B cell (primary cell): ENCODE measurements around the gene MBTPS1. TPM values are rescaled to one million over a fixed set of nuclear protein-coding genes. Genes with fewer than 3 reads are reported as not detected.
A peak's percentile ranks its signal among the peaks of the same experiment; 100 is the strongest.

Source experiments
- ATAC-seq: fragments of 200-7000 bp; cut with Tn5 transposase; one replicate; pipeline ENCODE4 v1.10.0; 2021; ENCODE audit warnings: low read depth, mild to moderate bottlenecking, moderate number of reproducible peaks, moderate library complexity
- CTCF ChIA-PET: fragments of 350-600 bp; sonication (Branson Sonifier 250); formaldehyde crosslinking; loops from one replicate; lab custom pipeline; 2021; ENCODE audit warnings: antibody characterized with exemption, inconsistent platforms; lab: Charles Lee
- POLR2A ChIA-PET: fragments of 350-600 bp; sonication (Branson Sonifier 250); formaldehyde crosslinking; loops from one replicate; lab custom pipeline; 2021; ENCODE audit warnings: antibody characterized with exemption; lab: Charles Lee
- DNase-seq: peaks from one replicate; pipeline ENCODE4 v3.0.0; 2013
- H2AFZ ChIP-seq: 2 replicates; pipeline ENCODE4 v1.6.1; 2012; ENCODE audit warnings: mild to moderate bottlenecking, low read depth, low read length; ENCODE audit not compliant: insufficient read depth, poor library complexity, severe bottlenecking
- H3K27ac ChIP-seq, 2 donors: 1 replicate in 1 of 2; 2 replicates in 1 of 2; pipeline ENCODE4 v1.5.1; 2012 to 2013; ENCODE audit warnings: low read length in 2 of 2, mild to moderate bottlenecking in 2 of 2, moderate library complexity in 1 of 2
- H3K27me3 ChIP-seq, 4 experiments: fragments of 200-600 bp in 1 of 4; sonication (generic) in 1 of 4; replicated peaks in 1 of 4; 1 replicate in 2 of 4; 2 replicates in 2 of 4; pipeline versions ENCODE4 v1.6.1 to v1.7.0; 2013 to 2016; ENCODE audit warnings: low read length in 3 of 4, mild to moderate bottlenecking in 2 of 4, mixed read lengths in 1 of 4, moderate library complexity in 1 of 4; ENCODE audit not compliant: insufficient read depth in 4 of 4, control insufficient read depth in 3 of 4; ENCODE audit errors: control extremely low read depth in 1 of 4
- H3K36me3 ChIP-seq, 2 experiments: replicated peaks in 1 of 2; 1 replicate in 1 of 2; 2 replicates in 1 of 2; pipeline versions ENCODE4 v1.6.1 to v1.7.1; 2013; ENCODE audit warnings: low read length in 1 of 2; ENCODE audit not compliant: insufficient read depth in 2 of 2, control insufficient read depth in 1 of 2; ENCODE audit errors: control extremely low read depth in 1 of 2, extremely low read depth in 1 of 2
- H3K4me1 ChIP-seq, 2 donors: fragments of 200-600 bp in 1 of 2; sonication (generic) in 1 of 2; 1 replicate in 1 of 2; 2 replicates in 1 of 2; pipeline versions ENCODE4 v1.5.1 to v1.6.1; 2013 to 2017; ENCODE audit warnings: low read length in 2 of 2; ENCODE audit not compliant: control insufficient read depth in 2 of 2, insufficient read depth in 2 of 2
- H3K4me2 ChIP-seq: replicated peaks from 2 replicates; pipeline ENCODE3; 2012; ENCODE audit warnings: mild to moderate bottlenecking, low read depth, low read length; ENCODE audit not compliant: poor library complexity, severe bottlenecking
- H3K4me3 ChIP-seq, 5 experiments: fragments of 200-600 bp in 1 of 5; sonication (generic) in 1 of 5; 1 replicate in 3 of 5; 2 replicates in 2 of 5; pipeline versions ENCODE4 v1.5.1 to v1.7.0; 2011 to 2016; ENCODE audit warnings: low read length in 4 of 5, mild to moderate bottlenecking in 4 of 5, low read depth in 2 of 5, control low read depth in 1 of 5, moderate library complexity in 1 of 5; ENCODE audit not compliant: insufficient read depth in 1 of 5; ENCODE audit errors: control extremely low read depth in 1 of 5, extremely low read depth in 1 of 5
- H3K79me2 ChIP-seq: fragments of 200-600 bp; sonication (generic); one replicate; pipeline ENCODE4 v1.6.0; 2016; ENCODE audit warnings: low read length; ENCODE audit not compliant: control insufficient read depth, insufficient read depth
- H3K9ac ChIP-seq: fragments of 200-600 bp; sonication (generic); 2 replicates; pipeline ENCODE4 v1.6.1; 2017; ENCODE audit warnings: mild to moderate bottlenecking, low read length, moderate library complexity
- H3K9me3 ChIP-seq, 3 donors: one replicate each; pipeline versions ENCODE4 v1.6.1 to v1.7.1; 2013; ENCODE audit warnings: low read length in 2 of 3; ENCODE audit not compliant: control insufficient read depth in 2 of 3, insufficient read depth in 1 of 3; ENCODE audit errors: control extremely low read depth in 1 of 3
- H4K20me1 ChIP-seq: 2 replicates; pipeline ENCODE4 v1.6.0; 2012; ENCODE audit warnings: mild to moderate bottlenecking, low read length; ENCODE audit not compliant: insufficient read depth, control insufficient read depth, poor library complexity, severe bottlenecking
- H3K27ac Mint-ChIP-seq: one replicate; pipeline ENCODE4 v1.8.0; 2021; ENCODE audit warnings: mixed read lengths
- H3K27me3 Mint-ChIP-seq: one replicate; pipeline ENCODE4 v1.8.0; 2021; ENCODE audit warnings: mixed read lengths
- H3K4me1 Mint-ChIP-seq: one replicate; pipeline ENCODE4 v1.8.0; 2021; ENCODE audit warnings: mixed read lengths
- H3K4me3 Mint-ChIP-seq: one replicate; pipeline ENCODE4 v1.8.0; 2021; ENCODE audit warnings: mixed read lengths
- H3K9me3 Mint-ChIP-seq: one replicate; pipeline ENCODE4 v1.8.0; 2022; ENCODE audit warnings: mixed read lengths; ENCODE audit not compliant: insufficient read depth
- EZH2 ChIP-seq: IDR thresholded peaks from 2 replicates; pipeline ENCODE4 v1.6.1; 2012; ENCODE audit warnings: borderline replicate concordance, low read depth, mild to moderate bottlenecking, moderate library complexity, low read length; ENCODE audit not compliant: insufficient read depth, poor library complexity, severe bottlenecking
- WGBS: methylation state at CpG from one replicate; pipeline ENCODE4 v1.1.5; 2013; ENCODE audit warnings: missing lambda C conversion rate; ENCODE audit not compliant: insufficient coverage; 5-methylcytosine and 5-hydroxymethylcytosine counted together
- intact Hi-C: fragments of 100-400 bp; cut with micrococcal nuclease; formaldehyde crosslinking; loops from one replicate; pipeline ENCODE4 v1.10.0; 2022
- polyA plus RNA-seq: library from polyadenylated mRNA; depleted of rRNA; stranded (reverse); fragments of >200 nt; gene quantifications from 2 replicates; pipeline ENCODE4 v1.2.3, GENCODE V29; 2012
- total RNA-seq, 2 donors: library from RNA; stranded (reverse); fragments of 120-200 nt in 1 of 2; gene quantifications; 1 replicate in 1 of 2; 2 replicates in 1 of 2; pipeline versions ENCODE4 v1.2.3 to v1.2.4, GENCODE V29; 2013 to 2022
- TF ChIP-seq, protein P1 (sequence below): fragments of 200-600 bp; IDR thresholded peaks from one replicate; pipeline ENCODE4 v1.8.0; 2022; ENCODE audit warnings: antibody characterized with exemption, mild to moderate bottlenecking

Gene MBTPS1
- total and polyA plus RNA-seq, 2 donors (not counting 1 experiment from before 2014, with no cell fraction given): 85.9 to 120 TPM

DNA sequence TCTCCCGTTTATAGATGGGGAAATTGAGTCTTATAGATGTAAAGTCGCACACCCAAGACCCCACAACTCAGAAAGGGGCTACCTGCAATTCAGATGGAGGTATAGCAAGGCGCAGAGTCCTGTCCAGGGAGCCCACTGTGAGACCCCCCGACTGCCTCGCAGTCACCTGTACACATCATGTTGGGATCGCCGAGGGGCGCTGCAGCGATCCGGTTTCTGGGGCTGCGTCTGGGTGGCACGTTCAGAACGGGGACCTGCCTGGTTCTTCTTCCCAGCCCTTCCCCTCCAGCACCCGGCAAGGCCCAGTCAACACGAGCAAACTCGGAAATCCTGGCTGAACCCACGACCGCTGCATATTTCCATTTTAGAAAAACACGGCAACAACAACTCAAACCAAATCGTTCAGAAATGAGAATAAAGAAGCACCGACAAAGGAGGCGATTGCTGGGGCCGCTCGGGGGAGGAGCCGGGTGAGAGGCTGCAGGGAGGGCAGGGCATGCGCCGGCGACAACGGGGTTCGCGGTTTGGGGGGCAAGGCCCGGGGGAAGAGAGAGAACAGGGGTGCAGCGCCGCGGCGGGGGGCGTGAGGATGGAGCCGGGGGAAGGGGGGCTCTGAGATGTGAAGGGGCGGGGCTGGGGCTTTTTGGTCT is 27.6 kb upstream of the MBTPS1 start:
- POLR2A ChIA-PET: interaction anchor here (0.6 to 1.3 kb wide), 3 partner anchors 26 to 43 kb away, joined by 3 to 5 read pairs (median 3); partner anchors contain the start of genes MBTPS1 and TAF1C
- Histone ChIP-seq H3K27me3 (peaks cover 0 to 2% (median 0%) of the 10 kb centered on the region in 4 experiments), H4K20me1 (peaks cover 7% of the 10 kb centered on the region), H3K4me2 (peak overlapping the region; percentile 79), H3K27ac (peak overlapping the region; percentile 34 to 86), H3K79me2 (peaks cover 49% of the 10 kb centered on the region), H3K9ac (peak overlapping the region; percentile 85), H3K9me3 (no peaks in the 10 kb centered on the region), H3K36me3 (no peaks in the 10 kb centered on the region), H3K4me1 (peaks cover 3 to 14% of the 10 kb centered on the region in 2 donors), H3K4me3 (peak overlapping the region; percentile 46 to 80 (median 75)), H2AFZ (peak overlapping the region; percentile 87)
- peak overlapping the region; percentile 91 for H3K27ac Mint-ChIP-seq
- peak; percentile 12 for ATAC-seq
- intact Hi-C loops: loop anchor here (5.0 kb wide), 2 partner anchors 57 to 883 kb away; partner anchors contain the start of gene KIAA0513
- H3K4me3 Mint-ChIP-seq: peak overlapping the region; percentile 96
- H3K9me3 Mint-ChIP-seq: no peaks in the 10 kb centered on the region
- peaks cover 14% of the 10 kb centered on the region for H3K27me3 Mint-ChIP-seq
- TF ChIP-seq EZH2: no peak
- TF ChIP-seq, protein P1, sequence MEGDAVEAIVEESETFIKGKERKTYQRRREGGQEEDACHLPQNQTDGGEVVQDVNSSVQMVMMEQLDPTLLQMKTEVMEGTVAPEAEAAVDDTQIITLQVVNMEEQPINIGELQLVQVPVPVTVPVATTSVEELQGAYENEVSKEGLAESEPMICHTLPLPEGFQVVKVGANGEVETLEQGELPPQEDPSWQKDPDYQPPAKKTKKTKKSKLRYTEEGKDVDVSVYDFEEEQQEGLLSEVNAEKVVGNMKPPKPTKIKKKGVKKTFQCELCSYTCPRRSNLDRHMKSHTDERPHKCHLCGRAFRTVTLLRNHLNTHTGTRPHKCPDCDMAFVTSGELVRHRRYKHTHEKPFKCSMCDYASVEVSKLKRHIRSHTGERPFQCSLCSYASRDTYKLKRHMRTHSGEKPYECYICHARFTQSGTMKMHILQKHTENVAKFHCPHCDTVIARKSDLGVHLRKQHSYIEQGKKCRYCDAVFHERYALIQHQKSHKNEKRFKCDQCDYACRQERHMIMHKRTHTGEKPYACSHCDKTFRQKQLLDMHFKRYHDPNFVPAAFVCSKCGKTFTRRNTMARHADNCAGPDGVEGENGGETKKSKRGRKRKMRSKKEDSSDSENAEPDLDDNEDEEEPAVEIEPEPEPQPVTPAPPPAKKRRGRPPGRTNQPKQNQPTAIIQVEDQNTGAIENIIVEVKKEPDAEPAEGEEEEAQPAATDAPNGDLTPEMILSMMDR: no peak
- CTCF ChIA-PET: interaction anchor here (1.5 to 2.1 kb wide), 3 partner anchors 11 to 43 kb away, joined by 6 to 8 read pairs (median 7); partner anchors contain the start of genes MBTPS1 and TAF1C
- peaks cover 14% of the 10 kb centered on the region for H3K4me1 Mint-ChIP-seq
- peak; percentile 56 for DNase-seq
- WGBS: under 1% methylated on average over 15 of the region's 39 CpGs

DNA sequence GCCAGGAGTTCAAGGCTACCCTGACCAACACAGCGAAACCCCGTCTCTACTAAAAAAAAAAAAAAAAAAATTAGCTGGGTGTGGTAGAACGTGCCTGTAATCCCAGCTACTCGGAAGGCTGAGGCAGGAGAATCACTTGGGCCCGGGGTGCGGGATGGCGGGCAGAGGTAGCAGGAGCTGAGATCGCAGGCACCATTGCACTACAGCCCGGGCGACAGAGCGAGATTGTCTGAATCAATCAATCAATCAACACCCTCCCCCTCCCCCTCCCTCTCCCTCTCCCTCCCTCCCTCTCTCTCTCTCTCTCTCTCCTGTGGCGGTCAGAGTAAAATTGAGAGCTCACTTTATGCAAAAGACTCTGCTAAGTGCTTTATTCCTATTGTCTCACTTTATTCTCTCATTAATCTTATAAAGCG is 27.1 kb upstream of the MBTPS1 start:
- Histone ChIP-seq H3K4me1 (peaks cover 3 to 14% of the 10 kb centered on the region in 2 donors), H3K27me3 (peaks cover 0 to 2% (median 0%) of the 10 kb centered on the region in 4 experiments), H3K79me2 (peaks cover 54% of the 10 kb centered on the region), H3K27ac (no peak overlapping the region), H3K36me3 (no peaks in the 10 kb centered on the region), H3K4me3 (peak overlapping the region in 4 of 5 experiments; percentile 75 to 80 (median 76)), H2AFZ (peak overlapping the region; percentile 87), H3K9me3 (no peaks in the 10 kb centered on the region), H3K9ac (peak overlapping the region; percentile 85), H3K4me2 (peak overlapping the region; percentile 79), H4K20me1 (peaks cover 10% of the 10 kb centered on the region)
- DNase-seq (no peak), ATAC-seq (no peak)
- intact Hi-C loops: loop anchor here (5.0 kb wide), 2 partner anchors 56 to 884 kb away; partner anchors contain the start of gene KIAA0513
- Mint-ChIP-seq H3K4me3 (peak overlapping the region; percentile 96), H3K9me3 (no peaks in the 10 kb centered on the region), H3K27ac (peak overlapping the region; percentile 91), H3K4me1 (peaks cover 14% of the 10 kb centered on the region), H3K27me3 (peaks cover 12% of the 10 kb centered on the region)
- TF ChIP-seq, protein P1: no peak
- TF ChIP-seq EZH2: no peak
- 93% methylated on average over 5 of the region's 13 CpGs for WGBS
- ChIA-PET CTCF (interaction anchor here (2.1 kb wide), 1 partner anchor 11 kb away, joined by 6 read pairs; no protein-coding TSS in a partner anchor), POLR2A (interaction anchor here (0.6 kb wide), 1 partner anchor 25 kb away, joined by 3 read pairs; no protein-coding TSS in a partner anchor)
